GM18909 (cell line): ENCODE data around the gene TPPP.

Experiments
- ATAC-seq: cut with Tn5 transposase; IDR thresholded peaks from one replicate; pipeline ENCODE4 v1.9.1; 2021; ENCODE audit warnings: mild to moderate bottlenecking; ENCODE audit not compliant: unreplicated experiment, poor library complexity

Gene TPPP

DNA sequence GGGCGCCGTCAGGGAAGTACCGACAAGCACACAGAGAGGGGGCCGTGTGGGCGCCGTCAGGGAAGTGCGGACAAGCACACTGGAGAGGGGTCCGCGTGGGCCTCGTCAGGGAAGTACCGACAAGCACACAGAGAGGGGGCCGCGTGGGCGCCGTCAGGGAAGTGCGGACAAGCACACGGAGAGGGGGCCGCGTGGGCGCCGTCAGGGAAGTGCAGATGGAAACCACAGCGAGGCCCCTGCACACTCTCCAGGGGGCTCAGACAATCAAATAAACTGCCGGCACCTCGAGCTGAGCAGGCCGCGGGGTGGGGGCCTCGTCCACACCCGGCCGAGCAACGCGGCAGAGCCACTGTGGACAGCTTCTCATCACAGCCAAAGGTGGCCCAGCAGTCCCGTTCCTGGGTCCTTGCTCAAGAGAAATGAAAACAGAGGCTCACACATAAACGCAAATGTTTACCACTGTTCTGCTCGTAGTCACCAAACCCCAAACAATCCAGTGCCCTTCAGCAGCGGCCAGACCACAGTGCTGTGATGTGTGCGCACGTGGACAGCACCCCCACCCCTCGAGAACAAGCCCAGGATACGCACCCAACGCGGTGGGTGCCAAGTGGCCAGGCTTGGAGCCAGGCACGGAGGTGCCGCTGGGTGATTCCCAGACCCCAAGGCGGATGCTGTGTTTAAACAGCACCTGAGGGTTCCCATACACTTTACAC, 24.7 kb downstream of the TPPP start:
- ATAC-seq = no peak

DNA sequence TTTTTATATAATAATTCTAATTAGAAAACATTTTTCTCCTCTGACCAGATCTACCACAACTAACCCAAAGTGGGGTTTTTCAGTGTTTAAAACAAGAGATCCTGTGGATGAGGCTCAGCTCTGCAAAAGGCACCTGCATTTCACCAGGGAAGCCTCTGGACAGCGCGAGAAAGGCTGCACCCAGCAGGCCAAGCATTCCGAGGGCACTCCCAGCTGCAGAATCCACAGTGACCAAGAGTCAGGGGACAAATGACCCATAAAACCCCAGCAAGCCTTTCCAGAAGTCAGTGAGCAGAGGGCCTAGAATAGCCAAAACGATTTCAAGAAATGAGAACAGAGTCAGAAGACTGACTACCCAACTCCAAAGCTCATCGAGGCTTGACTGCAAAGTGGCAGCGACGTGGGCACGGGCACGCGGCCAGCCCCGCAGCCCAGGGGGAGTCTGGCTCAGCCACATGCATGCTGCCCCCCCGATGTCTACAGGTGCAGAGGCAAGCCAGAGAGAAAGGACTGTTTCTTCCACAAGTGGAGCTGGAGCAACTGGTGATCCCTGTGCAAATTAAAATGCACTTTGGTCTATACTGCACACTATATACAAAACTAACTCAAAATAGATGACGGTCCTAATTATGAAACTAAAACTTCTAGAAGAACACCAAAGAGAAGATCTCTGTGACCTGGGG, 26.2 kb downstream of the TPPP start:
- no peak for ATAC-seq

DNA sequence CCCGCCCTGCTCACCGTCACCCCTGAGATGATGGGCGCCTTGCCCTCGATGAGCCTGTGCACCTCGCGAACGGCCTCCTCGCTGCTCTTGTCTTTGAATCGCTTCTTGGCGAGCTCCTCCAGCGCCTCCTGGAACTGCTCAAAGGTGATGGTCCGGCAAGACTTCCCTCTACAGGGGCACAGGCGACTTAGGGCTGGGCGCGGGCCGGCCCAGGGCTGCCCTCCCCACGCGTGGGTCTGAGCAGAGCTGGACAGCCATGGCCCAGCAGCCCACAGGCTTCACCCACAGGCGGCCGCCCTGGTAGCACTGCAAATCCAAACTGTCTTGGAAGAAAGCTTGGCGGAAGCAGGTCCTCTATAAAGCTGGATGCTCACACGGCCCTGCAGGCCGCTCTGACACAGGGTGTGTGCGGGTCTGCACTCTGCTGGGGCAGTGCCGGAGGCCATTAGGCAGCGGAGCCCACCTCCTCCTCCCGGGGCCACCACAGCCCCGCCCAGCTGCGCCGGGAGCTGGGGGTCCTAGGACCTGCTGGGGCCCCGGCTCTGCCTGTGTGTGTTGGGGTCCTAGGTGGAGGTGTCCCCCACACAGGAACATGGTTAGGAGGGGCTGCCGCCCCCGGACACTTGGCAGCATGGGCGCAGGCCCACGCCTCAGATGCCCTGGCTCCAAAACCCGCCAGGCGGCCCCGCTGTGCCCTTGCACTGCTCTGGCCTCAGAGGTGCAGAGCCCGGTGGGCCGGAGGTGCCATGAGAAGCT, 27.0 kb downstream of the TPPP start:
- no peak for ATAC-seq

DNA sequence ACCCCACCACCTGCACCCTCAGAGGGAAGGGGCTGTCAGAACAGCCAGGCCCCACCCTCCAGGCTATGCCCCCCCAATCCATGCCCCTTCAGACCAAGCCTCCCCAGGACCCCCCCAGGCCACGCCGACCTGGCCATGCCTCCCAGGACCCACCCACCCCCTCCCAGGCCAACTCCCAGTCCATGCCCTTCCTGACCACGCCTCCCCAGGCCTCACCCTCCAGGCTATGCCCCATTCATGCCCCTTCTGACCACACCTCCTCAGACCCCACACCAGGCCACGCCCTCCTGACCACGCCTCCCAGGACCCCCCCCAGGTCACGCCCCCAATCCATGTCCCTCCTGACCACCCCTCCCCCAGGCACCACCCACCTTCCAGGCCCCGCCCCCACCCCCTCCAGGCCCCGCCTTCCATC, 27.6 kb downstream of the TPPP start:
- no peak for ATAC-seq

DNA sequence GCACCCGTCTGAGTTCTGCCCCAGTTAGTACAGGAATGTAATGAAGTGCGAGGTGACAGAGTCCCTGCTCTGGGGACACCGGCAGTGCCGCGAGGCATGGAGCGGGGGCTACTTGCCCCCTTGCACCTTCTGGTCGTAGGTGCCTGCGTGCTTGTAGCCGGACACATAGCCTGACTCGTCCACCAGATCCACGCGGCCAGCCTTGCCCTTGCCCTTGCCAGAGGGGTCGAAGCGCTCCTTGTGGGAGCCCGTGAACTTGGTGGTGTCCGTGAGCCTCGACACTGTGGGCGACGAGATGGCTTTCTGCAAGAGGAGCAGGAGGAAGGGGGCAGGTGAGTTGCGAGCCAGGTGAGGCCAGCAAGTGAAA, 28.2 kb downstream of the TPPP start:
- no peak for ATAC-seq

DNA sequence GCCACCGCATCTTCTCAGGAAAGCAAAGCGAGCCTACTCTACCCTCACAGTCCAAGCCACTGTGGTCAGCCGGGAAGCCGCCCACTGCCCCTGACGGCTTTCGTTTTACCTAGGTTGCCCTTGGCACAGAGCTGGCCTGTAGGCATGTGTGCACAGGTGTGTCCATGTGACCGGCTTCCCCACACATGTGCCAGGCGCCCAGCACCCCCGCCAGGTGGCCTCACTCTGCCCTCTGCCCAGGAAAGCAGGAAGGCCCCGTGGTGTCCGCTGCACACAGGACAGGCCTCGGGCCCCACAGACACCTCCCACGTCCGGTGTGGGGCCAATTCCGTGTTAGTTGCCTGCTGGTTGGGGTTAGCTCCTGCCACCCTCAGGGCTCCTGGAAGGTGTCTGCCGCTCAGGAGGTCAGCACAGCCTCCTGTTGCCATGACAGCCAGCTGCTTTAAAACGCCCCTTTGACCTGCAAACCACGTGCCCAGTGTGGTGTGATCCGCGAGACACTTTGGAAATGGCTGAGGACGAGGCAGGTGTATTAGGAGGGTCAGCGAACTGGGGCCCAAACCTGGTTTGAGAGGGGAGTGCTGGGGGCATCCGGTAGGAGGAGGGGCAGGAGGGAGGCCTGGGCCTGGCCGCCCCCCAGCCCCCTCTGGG, 28.7 kb downstream of the TPPP start:
- no peak for ATAC-seq

DNA sequence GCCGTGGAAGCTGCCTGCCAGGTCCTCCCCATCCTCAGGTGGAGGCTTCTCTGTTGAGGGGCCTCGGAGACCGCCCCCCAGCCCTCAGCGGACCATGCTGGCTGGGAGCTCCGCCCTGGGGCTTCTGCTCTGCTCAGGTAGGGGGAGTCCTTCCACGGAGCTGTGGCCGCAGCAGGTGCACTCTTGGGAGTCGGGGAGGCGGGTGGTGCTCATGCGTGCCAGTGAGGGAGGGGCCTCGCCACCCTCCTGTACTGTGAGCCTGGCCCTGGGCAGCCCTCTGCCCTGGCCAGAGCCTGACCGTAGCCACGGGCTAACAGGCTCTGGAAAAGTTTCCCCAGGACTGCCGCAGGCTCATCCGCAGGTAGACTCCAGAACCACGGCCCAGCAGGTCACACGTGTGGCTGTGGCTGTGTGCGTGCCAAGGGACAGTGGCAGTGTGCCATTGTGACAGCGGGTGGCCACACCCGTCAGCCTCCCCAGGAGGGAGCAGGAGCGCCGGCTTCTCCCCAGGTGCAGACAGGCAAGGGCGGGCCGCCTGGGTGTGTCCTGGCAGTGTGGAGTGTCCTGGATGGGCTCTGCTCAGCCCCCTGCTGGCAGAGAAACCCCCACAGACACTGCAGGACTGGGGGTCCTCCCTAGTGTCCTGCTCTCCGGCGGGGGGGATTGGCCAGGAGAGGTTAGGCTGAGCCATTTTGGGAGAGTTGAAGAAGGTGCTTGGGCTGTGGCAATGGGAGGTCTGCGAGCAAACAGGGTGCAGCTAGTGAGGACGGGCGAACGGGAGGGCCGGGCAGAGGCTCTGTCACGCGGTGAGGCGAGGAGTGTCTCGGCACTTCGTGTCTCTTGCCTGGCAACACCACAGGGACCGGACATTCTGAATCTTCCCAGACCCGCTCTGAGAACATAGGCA, 29.5 kb downstream of the TPPP start:
- no peak for ATAC-seq

DNA sequence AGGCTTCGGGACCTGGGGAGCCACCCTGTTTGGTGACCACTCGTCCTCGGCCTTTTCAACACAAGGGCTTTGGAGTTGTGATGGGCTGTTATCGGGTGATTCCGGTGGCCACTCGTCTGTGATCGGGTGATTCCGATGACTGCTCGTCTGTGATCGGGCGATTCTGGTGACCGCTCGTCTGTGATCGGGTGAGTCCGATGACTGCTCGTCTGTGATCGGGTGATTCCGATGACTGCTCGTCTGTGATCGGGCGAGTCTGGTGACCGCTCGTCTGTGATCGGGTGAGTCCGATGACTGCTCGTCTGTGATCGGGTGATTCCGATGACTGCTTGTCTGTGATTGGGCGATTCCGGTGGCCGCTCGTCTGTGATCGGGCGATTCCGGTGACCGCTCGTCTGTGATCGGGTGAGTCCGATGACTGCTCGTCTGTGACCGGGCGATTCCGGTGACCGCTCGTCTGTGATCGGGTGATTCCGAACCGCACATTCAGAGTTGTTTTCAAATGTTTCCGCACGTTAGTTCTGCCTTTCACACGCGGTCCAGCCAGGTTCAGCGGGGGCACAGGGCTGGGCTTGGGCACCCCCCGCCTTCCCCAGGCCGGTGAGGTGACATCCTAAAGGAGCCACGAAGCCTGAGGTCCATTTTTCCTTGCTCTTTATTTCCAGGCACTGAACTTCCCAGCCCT, 30.3 kb downstream of the TPPP start:
- no peak for ATAC-seq

DNA sequence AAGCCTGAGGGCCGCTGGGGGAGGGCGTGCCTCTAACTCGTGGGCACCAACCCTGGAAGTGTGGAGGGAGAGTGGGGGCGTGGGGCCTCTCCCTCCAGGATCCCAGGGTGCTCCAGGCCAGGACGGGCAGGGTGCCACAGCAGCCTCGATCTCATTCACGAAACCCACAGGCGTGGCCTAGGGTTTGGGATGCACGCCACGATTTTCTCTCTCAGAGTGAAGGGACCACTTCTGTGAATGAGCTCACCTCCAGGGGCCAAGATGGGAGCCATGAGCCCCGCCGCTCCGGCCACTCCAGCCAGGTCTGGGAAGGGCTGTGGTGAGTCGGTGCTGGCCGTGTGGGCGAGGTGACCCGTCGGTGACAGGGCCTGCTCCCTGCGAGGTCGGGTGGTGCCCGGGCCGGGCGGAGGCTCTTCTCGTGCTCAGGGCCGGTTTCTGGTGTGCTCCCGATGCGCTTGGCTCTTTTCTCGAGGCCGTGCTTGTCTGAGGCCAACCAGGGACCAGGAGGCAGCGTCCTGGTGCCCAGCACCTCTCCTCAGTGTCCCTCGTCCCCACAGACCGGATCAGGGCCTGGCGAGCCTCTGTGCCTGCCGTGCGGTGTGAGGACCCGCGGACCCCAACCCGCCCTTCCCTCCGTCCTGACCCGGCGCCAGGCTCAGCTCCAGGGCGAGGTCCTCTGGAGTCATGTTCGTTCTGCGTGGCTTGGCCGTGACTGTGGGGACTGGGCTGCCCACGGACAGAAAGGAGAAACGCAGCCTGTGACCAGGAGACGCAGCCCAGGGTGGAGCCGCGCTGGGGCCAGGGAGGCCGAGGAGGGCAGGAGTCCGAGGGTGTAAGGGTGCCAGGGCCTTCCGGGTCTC, 31.0 kb downstream of the TPPP start:
- ATAC-seq = no peak

DNA sequence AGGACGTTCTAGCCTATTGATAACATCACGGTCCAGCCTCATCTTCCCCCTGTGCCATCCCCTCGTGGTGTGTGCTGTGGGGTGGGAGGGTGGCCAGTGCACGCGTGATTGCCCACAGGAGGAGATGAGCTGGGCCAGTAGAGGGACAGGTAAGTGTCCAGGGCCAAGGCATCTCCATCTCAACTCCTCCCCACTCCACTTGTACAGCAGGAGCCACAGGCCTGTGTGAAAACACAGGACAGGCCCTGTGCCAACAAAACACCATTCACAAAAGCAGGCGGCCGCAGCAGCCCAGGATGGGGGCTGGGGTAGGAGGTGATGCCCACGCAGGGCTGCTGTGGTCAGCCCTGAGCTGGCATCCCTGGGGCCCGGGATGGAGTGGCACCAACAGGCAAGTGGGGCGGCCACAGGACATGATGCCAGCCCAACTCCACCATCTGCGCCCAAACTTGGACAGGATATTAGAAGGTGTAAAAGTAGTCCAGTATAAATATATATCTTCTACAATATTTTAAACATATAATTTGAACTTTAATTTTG, 32.6 kb downstream of the TPPP start:
- ATAC-seq = no peak

DNA sequence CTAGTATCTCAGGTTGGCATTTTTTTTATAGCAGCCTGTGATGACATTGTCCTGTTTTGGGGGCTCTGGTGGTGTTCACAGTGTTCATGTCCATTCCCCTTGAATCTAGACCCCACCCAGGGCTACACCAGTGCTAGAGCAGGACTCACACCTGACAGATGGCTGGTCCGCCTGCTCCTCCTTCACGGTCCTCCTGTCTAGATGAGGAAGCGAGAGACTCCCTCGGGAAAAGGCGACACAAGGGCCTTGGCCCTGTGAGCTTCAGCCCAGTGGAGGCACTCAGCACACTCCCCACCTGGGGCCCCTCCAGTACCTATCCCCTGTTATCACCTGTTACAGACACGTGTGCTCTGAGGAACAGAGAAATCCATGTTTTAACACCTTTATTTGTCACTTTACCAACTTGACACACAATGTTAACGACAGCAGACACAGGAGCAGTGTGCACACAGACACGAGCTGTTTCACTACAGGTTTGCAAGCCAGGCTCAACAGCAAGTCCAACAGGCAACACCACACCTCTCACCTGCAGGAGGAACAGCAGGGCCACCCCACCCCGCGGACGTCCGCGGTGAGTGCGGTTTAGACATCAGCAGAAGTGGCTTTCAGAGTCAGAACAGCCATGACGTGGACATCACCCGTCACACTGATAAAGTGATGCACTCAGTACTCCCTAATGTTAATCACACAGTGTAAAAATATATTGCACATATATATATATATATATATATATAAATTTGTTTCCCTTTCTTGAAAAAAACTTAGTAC, 33.5 kb downstream of the TPPP start:
- ATAC-seq = no peak

DNA sequence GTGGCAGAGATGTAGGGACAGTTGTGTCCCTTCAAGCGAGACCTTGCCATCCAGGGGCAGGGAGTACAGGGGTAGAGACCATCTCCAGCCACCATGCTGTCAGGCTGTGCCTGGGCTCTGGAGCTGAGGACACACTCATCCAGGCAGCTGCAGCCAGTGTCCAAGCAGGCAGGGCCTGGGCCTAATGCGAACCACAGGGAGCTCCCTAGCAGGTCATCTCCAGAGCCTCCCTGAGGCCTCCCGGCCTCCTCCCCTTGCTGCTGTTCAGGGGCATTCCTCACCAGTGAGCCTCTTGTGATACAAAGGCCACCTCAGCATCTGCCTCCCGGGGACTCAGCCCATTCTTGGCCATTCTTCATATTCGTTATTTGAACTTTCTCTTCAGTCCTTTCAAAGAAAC, 35.0 kb downstream of the TPPP start:
- ATAC-seq = no peak

DNA sequence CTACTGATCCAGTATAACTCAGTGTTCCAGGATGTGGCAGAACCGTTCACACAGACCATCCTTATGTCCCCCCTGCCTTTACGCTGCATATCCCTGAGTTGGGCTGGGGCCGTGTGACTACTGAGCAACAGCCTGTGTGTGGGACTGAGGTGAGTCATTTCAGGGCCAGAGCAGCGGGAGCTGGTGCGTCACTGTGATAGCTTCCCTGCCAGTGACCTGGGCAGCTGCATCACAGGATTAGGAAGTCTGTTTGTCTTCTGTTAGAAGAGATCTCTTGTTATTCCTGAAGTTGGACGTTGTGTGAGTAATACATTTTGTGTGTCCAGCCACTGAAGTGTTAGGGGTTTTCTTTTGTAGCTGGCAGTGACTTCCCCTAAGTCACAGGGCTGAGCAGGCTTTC, 35.6 kb downstream of the TPPP start:
- ATAC-seq = no peak

DNA sequence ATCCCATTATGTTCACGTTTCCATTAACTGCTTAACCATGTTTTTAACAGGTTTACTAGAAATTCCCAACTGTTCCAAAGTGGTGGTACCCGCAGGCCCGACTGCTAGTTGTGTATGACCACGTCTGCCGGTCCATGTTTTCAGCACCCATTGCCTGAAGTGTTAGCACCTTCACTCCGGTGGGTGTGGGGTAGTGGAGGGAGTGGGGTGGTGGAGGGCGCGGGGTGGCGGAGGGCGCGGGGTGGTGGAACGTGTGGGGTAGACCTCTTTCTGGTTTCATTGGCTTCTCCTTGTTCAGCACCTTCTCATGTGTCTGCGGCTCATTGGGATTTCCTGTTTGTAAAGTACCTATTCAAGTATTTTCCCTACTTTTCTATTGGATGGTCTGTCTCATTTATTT, 37.7 kb downstream of the TPPP start:
- no peak for ATAC-seq

DNA sequence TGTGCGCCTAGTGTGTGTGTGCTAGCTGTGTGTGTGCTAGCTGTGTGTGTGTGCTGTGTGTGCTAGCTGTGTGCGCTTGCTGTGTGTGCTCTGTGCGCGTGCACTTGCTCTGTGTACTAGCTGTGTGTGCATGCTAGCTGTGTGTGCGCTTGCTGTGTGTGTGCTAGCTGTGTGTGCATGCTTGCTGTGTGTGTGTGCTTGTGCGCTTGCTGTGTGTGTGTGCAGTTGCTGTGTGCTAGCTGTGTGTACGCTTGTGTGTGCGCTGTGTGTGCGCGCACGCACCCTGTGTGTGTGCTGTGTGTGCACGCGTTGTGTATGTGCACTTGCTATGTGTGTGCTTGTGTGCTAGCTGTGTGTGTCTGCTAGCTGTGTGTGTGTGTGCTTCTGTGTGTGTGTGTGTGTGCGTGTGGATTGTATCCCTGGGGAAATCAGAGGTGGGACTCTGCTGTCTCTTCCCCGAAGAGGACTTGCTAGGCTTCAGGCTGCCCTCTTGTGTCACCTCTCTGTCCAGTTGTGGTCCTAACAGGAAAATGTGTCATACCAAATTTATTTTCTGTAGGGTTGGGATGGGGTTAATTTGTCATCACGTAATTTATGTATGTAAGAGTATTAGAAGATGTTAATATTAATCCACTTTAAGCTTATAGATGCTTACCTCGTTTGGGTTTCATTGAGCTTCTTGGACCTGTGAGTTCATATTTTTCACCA, 38.9 kb downstream of the TPPP start:
- no peak for ATAC-seq

DNA sequence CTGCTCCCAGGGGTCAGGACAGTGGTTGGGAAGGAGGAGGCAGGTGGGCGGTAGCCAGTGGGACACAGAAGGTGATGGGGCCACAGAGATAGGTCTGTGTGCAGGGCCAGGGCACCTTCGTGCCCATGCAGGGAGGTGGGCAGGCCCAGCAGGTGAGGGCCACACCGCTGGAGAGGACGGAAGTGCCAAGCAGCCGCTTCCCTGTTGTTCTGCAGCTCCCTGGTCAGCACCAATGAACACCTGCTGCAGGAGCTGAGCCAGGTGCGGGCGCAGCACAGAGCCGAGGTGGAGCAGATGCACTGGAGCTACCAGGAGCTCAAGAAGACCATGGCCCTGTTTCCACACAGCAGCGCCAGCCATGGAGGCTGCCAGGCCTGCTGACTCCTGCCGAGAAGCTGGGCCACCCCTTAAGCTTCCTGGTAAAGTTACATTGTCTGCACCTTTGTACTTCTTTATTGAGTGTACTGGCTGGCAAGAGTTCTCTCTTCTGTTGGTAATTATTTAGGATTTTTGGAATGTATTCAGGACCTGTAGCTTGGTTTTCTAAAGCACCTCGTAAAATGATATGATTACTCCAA, 40.3 kb downstream of the TPPP start:
- ATAC-seq = no peak
